NOMO-1 treated with DMSO at 0.1 percent for 48 hours (cell line): ENCODE results near the gene HPD.
"Not testable (repeated sequence)": the region's sequence is repeated elsewhere in the genome, so short reads cannot be mapped to it uniquely, and the experiment has no call there.

ENCODE experiments used
- DNase-seq: peaks from one replicate; lab custom pipeline; 2025; ENCODE audit not compliant: unreplicated experiment; lab: John Stamatoyannopoulos, UW

The HPD gene

DNA sequence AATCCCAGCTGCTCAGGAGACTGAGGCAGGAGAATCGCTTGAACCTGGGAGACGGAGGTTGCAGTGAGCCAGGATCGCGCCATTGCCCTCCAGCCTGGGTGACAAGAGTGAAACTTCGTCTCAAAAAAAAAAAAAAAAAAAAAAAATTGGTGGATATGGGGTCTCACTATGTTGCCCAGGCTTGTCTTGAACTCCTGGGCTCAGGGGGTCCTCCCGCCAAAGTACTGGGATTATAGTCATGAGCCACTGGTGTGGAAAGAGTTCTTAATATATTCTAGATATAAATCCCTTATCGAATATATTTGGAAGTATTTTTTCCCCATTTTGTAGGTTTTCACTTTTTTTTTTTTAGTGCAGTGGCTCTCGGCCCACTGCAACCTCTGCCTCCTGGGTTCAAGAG lies 10.6 kb upstream of the HPD start:
- not testable (repeated sequence) for DNase-seq

GRCh38 chr12:121866331-121866730 lies 7.7 kb upstream of the HPD start:
- no peak for DNase-seq

- DNase-seq, result no peak
These were observed 3.1 kb upstream of the HPD start for GRCh38 chr12:121861636-121862254.

DNA sequence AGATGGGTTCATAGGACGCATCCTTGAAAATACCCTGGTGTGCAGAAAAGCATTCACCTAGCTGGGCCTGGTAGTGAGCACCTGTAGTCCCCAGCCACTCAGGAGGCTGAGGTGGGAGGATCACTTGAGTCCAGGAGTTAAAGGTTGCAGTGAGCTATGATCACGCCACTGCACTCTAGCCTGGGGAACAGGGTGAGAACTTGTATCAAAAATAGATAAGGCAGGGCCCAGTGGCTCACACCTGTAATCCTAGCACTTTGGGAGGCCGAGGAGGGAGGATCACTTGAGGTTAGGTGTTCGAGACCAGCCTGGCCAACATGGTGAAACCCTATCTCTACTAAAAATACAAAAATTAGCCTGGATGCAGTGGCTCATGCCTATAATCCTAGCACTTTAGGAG lies 2.0 kb upstream of the HPD start:
- DNase-seq, result not testable (repeated sequence)

- no peak for DNase-seq
These were observed 1.6 kb upstream of the HPD start for GRCh38 chr12:121860257-121860656.

GRCh38 chr12:121858318-121858661 lies 369 bp downstream of the HPD start:
- DNase-seq, result no peak

- DNase-seq, result no peak
These were observed 1.1 kb downstream of the HPD start for GRCh38 chr12:121857322-121858246.

DNA sequence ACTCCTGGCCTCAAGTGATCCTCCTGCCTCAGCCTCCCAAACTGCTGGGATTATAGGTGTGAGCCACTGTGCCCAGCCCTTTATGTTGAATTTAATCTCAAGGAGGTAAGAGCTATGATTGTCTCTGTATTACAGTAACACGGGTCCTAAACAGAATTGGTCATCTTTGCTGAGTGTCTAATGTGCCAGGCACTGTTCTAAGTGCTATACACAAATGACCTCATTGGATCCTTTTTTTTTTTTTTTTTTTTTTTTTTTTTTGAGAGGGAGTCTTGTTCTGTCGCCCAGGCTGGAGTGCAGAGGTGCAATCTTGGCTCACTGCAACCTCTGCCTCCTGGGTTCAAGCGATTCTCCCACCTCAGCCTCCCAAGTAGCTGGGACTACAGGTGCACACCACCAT lies 6.3 kb downstream of the HPD start:
- not testable (repeated sequence) for DNase-seq

DNA sequence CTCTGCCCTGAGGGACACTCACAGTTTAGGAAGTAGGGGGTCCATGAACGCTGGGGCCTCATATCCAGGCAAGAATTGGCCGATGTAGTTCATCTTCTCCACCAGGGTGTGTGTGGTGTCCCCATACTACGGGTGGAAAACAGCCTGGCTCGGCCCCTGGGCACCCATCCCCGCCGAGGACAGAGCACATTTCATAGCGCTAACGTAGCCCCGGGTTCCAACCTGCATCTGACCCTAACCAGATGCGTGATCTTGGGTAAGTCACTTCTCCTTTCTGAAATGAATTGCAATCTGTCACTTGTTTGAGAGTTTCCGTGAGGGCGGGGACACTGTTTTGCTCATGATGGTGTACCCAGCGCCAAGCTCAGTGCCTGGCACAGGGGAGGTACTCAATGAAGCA lies 9.0 kb downstream of the HPD start:
- peak; percentile 59 for DNase-seq

- no peak for DNase-seq
These were observed 9.4 kb downstream of the HPD start for GRCh38 chr12:121849211-121849610.

GRCh38 chr12:121845701-121846100 lies 13.0 kb downstream of the HPD start:
- peak; percentile 36 for DNase-seq

GRCh38 chr12:121843236-121843982 lies 15.2 kb downstream of the HPD start:
- DNase-seq, result no peak

DNA sequence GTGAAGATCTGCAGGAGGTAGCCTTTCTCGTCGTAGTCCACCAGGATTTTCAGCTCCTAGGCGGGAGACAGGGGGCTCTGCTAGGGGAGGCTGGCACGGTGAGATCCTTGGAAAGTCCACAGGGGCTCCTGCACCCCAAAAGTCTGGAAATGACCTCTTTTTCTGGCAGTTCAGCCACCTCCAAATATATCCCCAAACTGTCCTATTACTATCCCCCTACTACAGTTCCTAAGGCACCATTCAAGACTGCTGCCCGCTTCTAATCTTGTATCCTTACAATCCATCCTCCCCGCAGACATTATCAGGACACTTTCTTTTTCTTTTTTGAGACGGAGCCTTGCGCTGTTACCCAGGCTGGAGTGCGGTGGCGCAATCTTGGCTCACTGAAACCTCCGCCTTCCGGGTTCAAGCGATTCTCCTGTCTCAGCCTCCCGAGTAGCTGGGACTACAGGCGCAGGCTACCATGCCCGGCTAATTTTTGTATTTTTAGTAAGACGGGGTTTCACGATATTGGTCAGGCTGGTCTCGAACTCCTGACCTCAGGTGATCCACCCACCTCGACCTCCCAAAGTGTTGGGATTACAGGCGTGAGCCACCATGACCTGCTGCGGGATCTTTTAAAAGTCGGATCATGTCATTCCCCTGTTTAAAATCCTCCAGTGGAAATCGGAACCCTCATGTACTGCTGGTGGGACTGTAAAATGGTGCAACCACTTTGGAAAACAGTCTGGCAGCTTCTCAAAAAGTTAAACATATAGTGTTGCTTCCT lies 18.5 kb downstream of the HPD start:
- peak; percentile 26 for DNase-seq

GRCh38 chr12:121839106-121839992 lies 19.3 kb downstream of the HPD start:
- peak; percentile 99 for DNase-seq

GRCh38 chr12:121838126-121838525 lies 20.5 kb downstream of the HPD start:
- no peak for DNase-seq

DNA sequence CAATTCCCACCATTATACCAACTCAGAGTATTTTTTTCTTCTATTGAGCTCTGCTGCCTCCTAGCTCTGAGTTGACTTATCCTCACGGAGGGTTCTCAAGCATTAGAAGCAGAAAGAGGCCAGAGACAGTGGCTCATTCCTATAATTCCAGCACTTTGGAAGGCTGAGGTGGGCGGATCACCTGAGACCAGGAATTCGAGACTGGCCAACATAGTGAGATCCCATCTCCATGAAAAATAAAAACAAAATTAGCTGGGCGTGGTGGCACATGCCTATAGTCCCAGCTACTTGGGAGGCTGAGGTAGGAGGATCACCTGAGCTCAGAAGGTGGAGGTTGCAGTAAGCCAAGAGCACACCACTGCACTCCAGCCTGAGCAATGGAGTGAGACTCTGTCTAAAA lies 21.0 kb downstream of the HPD start:
- no peak for DNase-seq

DNA sequence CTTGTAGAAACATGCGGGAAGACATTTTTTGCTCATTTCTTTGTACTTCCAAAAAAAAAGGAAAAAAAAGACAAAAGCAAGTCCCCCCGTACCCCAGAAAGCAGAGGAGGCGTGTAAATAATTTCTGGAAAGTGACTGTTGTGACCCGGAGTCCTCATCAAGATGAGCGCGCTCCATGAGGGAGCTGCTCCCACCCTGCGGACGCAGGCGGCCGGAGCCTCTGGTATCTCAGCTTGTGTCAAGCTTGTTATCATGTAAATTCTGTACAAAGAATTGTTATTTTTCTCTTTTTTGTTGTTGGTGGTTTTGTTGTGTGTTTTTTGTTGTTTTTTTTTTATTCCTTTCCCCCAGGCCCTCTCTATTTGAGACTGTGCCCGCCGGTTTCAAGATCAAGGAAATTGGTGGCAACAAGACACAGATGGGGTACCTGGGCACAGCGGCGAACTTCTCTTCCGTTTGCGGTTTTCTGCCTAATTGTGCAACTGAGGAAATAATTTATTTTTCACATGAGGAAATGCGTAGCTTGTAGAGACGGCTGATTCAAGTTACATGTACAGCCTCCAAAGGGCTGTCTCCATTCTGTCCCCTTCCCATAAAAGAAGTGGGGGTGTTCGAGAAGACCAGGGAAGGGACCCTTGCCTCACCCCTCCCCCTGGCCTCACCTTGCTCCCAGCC lies 27.0 kb downstream of the HPD start:
- DNase-seq, result peak; percentile 66

DNA sequence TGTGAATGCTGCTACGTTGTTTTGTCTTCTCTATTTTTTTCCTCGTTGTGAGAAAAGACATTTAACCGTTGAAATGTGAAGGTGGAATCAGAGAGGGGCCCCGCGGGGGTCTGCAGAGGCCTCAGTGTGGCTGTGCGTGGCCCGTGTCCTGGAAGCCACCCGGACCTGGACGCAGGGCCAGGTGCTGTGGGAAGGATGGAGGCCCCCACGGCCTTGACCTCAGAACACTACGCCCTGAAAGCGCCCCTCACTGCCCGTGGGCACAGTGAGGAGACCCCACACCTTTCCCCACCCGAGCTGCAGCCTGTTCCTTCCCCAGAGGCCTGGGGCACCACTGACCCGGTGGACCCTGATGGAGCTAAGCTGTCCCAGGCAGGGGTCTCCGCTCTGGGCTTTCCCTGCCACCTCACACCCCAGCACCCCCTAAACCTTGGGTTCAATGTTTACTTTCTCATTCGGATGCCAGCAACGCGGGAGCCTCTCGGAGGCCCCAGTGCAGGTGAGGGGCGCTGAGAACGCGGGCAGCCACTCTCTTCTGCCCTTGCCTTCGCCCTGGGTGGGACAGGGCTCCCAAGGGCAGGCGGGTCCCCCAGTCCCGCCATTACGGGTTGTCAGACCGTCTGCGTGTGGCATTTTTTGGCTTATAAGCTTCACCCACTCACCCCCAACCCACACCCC lies 27.9 kb downstream of the HPD start:
- DNase-seq, result no peak

DNA sequence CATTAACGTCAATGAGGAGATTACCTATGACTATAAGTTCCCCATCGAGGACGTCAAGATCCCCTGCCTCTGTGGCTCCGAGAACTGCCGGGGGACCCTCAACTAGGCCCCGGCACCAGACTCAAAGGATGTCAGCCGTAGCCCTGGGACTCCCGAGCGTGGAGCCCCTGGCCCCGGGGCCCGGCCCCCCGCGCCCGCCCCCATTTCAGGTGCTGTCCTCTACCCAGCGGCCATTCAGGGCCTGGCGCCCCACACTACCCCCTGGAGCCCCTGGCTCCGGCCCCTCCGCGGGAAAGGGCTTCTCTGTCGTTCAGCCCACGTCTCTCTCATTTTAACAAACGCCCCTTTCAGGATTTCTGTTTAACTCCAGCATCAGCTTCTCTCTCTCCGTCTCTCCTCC lies 28.5 kb downstream of the HPD start:
- no peak for DNase-seq
